CD4-positive, alpha-beta T cell (primary cell): ENCODE measurements around the gene C4orf51. TPM values are rescaled to one million over a fixed set of nuclear protein-coding genes. Genes with fewer than 3 reads are reported as not detected.
A peak's percentile ranks its signal among the peaks of the same experiment; 100 is the strongest.

Experiments
- ATAC-seq: fragments of 200-7000 bp; cut with Tn5 transposase; one replicate; pipeline ENCODE4 v1.10.0; 2022; ENCODE audit warnings: mild to moderate bottlenecking; ENCODE audit not compliant: poor library complexity
- CTCF ChIA-PET: fragments of 350-600 bp; sonication (Branson Sonifier 250); formaldehyde crosslinking; loops from one replicate; lab custom pipeline; 2021; ENCODE audit warnings: antibody characterized with exemption, inconsistent platforms; lab: Charles Lee
- POLR2A ChIA-PET: fragments of 350-600 bp; sonication (Branson Sonifier 250); formaldehyde crosslinking; loops from one replicate; lab custom pipeline; 2021; ENCODE audit warnings: antibody characterized with exemption, inconsistent platforms; lab: Charles Lee
- DNase-seq, 14 experiments: peaks; one replicate each; pipeline ENCODE4 v3.0.0-alpha.2; 2013 to 2020; ENCODE audit warnings: mixed read lengths in 2 of 14
- H3K27ac ChIP-seq, 2 donors: one replicate each; pipeline versions ENCODE4 v1.5.1 to v1.7.0; 2013; ENCODE audit warnings: low read length in 2 of 2, low read depth in 1 of 2, mild to moderate bottlenecking in 1 of 2
- H3K27me3 ChIP-seq, 2 experiments: 1 replicate in 1 of 2; 2 replicates in 1 of 2; pipeline versions ENCODE4 v1.6.1 to v1.7.0; 2013; ENCODE audit warnings: low read length in 2 of 2, control low read depth in 1 of 2, mild to moderate bottlenecking in 1 of 2, moderate library complexity in 1 of 2; ENCODE audit not compliant: insufficient read depth in 2 of 2, control insufficient read depth in 1 of 2
- H3K36me3 ChIP-seq: one replicate; pipeline ENCODE4 v1.6.1; 2013; ENCODE audit warnings: low read length, control low read depth; ENCODE audit not compliant: insufficient read depth
- H3K4me1 ChIP-seq: one replicate; pipeline ENCODE4 v1.6.1; 2013; ENCODE audit warnings: low read length, control low read depth; ENCODE audit not compliant: insufficient read depth
- H3K4me3 ChIP-seq: one replicate; pipeline ENCODE4 v1.5.1; 2013; ENCODE audit warnings: mild to moderate bottlenecking, low read length, moderate library complexity
- H3K9me3 ChIP-seq, 2 experiments: 1 replicate in 1 of 2; 2 replicates in 1 of 2; pipeline versions ENCODE4 v1.6.1 to v1.7.0; 2013; ENCODE audit warnings: low read length in 2 of 2, mild to moderate bottlenecking in 2 of 2, control low read depth in 1 of 2, moderate library complexity in 1 of 2; ENCODE audit not compliant: control insufficient read depth in 1 of 2, insufficient read depth in 1 of 2
- H3K27ac Mint-ChIP-seq: one replicate; pipeline ENCODE4 v1.8.0; 2020; ENCODE audit warnings: mixed read lengths
- H3K27me3 Mint-ChIP-seq: one replicate; pipeline ENCODE4 v1.8.0; 2021; ENCODE audit warnings: mixed read lengths
- H3K36me3 Mint-ChIP-seq: one replicate; pipeline ENCODE4 v1.8.0; 2021; ENCODE audit warnings: low read depth, mixed read lengths
- H3K4me1 Mint-ChIP-seq: one replicate; pipeline ENCODE4 v1.8.0; 2021; ENCODE audit warnings: low read depth, mixed read lengths
- H3K4me3 Mint-ChIP-seq: one replicate; pipeline ENCODE4 v1.8.0; 2020; ENCODE audit warnings: mild to moderate bottlenecking, mixed read lengths
- H3K9me3 Mint-ChIP-seq: one replicate; pipeline ENCODE4 v1.8.0; 2020; ENCODE audit warnings: mixed read lengths
- intact Hi-C, 2 experiments: fragments of 100-400 bp; cut with DNase I in 1 of 2; cut with micrococcal nuclease in 1 of 2; formaldehyde crosslinking; loops; one replicate each; pipeline versions ENCODE4 v1.15.1 to v1.9.0; 2023 to 2025; cut with DNase I, micrococcal nuclease
- total RNA-seq, 174 experiments: library from RNA in 2 of 174; stranded (reverse) in 2 of 174; gene quantifications; one replicate each; pipeline ENCODE4 v1.2.3 and lab custom pipeline; 2021 to 2026
- TF ChIP-seq, protein P1 (sequence below): fragments of 200-600 bp; IDR thresholded peaks from one replicate; pipeline ENCODE4 v1.8.0; 2022; ENCODE audit warnings: antibody characterized with exemption, mild to moderate bottlenecking

Gene C4orf51
- total RNA-seq, 2 experiments from 2014 or later = not detected

DNA sequence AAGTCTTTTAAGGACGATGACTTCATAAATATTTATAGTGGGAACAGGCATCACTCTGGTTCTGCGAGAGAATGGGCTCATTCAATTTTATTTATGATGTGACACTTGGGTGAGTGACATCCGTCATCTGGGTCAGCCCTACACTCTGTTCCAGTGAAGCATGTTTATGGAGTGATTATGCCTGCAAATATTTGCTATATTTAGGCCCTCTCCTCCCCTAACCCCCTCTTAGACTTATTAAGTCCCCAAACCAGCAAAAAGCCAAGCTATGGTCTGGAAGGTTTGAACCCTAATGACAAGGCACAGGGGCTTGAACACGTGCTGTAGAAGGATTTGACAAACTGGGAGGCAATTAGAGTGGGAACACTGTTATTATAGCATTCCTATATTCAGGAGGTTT, 55.9 kb downstream of the C4orf51 start:
- no peak overlapping the region for H3K27ac Mint-ChIP-seq
- peaks cover 21% of the 10 kb centered on the region for H3K4me1 Mint-ChIP-seq
- Histone ChIP-seq H3K4me1 (peaks cover 14% of the 10 kb centered on the region), H3K4me3 (no peak overlapping the region), H3K9me3 (no peaks in the 10 kb centered on the region), H3K27me3 (no peaks in the 10 kb centered on the region), H3K36me3 (no peaks in the 10 kb centered on the region), H3K27ac (no peak overlapping the region)
- intact Hi-C loops = no loop called here
- CTCF ChIA-PET = no interaction called here
- H3K4me3 Mint-ChIP-seq = peak overlapping the region; percentile 46
- DNase-seq = no peak
- no peak for ATAC-seq
- POLR2A ChIA-PET = no interaction called here
- H3K9me3 Mint-ChIP-seq = no peaks in the 10 kb centered on the region
- TF ChIP-seq, protein P1, sequence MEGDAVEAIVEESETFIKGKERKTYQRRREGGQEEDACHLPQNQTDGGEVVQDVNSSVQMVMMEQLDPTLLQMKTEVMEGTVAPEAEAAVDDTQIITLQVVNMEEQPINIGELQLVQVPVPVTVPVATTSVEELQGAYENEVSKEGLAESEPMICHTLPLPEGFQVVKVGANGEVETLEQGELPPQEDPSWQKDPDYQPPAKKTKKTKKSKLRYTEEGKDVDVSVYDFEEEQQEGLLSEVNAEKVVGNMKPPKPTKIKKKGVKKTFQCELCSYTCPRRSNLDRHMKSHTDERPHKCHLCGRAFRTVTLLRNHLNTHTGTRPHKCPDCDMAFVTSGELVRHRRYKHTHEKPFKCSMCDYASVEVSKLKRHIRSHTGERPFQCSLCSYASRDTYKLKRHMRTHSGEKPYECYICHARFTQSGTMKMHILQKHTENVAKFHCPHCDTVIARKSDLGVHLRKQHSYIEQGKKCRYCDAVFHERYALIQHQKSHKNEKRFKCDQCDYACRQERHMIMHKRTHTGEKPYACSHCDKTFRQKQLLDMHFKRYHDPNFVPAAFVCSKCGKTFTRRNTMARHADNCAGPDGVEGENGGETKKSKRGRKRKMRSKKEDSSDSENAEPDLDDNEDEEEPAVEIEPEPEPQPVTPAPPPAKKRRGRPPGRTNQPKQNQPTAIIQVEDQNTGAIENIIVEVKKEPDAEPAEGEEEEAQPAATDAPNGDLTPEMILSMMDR = no peak
- no peaks in the 10 kb centered on the region for H3K36me3 Mint-ChIP-seq
- no peaks in the 10 kb centered on the region for H3K27me3 Mint-ChIP-seq

DNA sequence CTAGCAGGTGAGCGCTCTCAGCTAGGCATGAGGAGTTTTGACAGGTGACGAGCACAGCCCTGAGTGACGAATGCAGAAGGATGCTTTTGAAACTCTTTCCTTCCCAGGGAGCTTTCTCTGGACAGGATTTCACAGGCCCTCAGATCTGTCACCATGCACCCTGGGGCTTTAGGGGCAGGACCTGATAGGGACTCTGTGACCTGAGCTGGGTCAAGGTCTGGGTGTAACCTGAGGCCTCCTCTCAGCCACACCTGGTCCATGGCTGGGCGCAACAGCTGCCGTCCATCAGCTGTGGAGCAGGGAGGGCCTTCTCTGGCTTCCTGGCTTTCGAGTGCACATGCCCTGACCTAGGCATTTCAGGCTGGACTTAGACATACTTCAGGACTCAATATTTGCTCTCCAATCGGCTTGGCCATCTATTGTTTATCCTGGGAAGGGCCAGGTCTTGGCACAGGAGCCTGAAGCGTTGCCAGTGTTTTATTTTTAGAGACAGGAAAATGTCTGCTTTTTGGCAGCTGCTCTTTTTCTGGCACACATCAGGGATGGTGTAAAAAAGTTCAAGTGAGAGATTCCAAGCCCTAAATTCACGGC, 56.4 kb downstream of the C4orf51 start:
- ChIA-PET POLR2A (no interaction called here), CTCF (no interaction called here)
- H3K36me3 ChIP-seq = no peaks in the 10 kb centered on the region
- H3K4me1 Mint-ChIP-seq = peaks cover 21% of the 10 kb centered on the region
- peaks cover 14% of the 10 kb centered on the region for H3K4me1 ChIP-seq
- H3K27ac Mint-ChIP-seq = no peak overlapping the region
- DNase-seq = no peak
- H3K9me3 ChIP-seq = no peaks in the 10 kb centered on the region
- H3K9me3 Mint-ChIP-seq = no peaks in the 10 kb centered on the region
- no peaks in the 10 kb centered on the region for H3K36me3 Mint-ChIP-seq
- H3K27me3 ChIP-seq = no peaks in the 10 kb centered on the region
- H3K27ac ChIP-seq = no peak overlapping the region
- ATAC-seq = no peak
- H3K27me3 Mint-ChIP-seq = no peaks in the 10 kb centered on the region
- TF ChIP-seq, protein P1 = no peak
- intact Hi-C loops = no loop called here
- no peak overlapping the region for H3K4me3 Mint-ChIP-seq
- no peak overlapping the region for H3K4me3 ChIP-seq

DNA sequence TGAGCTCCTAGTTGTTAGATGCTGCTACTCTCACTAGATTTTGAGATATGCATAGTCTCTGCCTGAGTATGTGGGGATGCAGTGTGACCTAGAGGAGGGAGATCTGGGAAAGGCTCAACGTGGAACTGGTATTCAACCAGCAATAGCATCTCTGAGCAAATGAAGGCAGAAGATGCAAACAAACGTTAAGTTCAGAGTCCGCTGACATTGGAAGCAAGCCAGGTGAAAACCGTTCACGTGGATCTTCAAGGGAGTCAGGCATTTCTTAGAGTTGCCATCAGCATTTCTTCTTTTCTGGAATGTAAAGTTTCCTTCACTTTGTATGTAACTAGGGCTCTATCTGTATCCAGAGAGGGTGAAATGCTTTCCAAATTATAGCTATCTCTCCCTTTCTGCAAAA, 59.9 kb downstream of the C4orf51 start:
- ChIA-PET POLR2A (no interaction called here), CTCF (no interaction called here)
- ATAC-seq (no peak), DNase-seq (no peak)
- no peak overlapping the region for H3K27ac ChIP-seq
- H3K9me3 ChIP-seq = peaks cover 0 to 4% of the 10 kb centered on the region in 2 experiments
- Mint-ChIP-seq H3K27ac (no peak overlapping the region), H3K27me3 (peaks cover 6% of the 10 kb centered on the region), H3K36me3 (no peaks in the 10 kb centered on the region), H3K4me3 (no peak overlapping the region), H3K9me3 (no peaks in the 10 kb centered on the region), H3K4me1 (no peaks in the 10 kb centered on the region)
- TF ChIP-seq, protein P1 = no peak
- intact Hi-C loops = no loop called here
- H3K27me3 ChIP-seq = no peaks in the 10 kb centered on the region
- no peak overlapping the region for H3K4me3 ChIP-seq
- H3K36me3 ChIP-seq = no peaks in the 10 kb centered on the region
- no peaks in the 10 kb centered on the region for H3K4me1 ChIP-seq
